GM19395 (cell line): ENCODE results near the gene ICA1.
"Not testable (repeated sequence)": the region's sequence is repeated elsewhere in the genome, so short reads cannot be mapped to it uniquely, and the experiment has no call there.

Experiments
- ATAC-seq: cut with Tn5 transposase; IDR thresholded peaks from one replicate; pipeline ENCODE4 v1.9.1; 2021; ENCODE audit warnings: mild to moderate bottlenecking, moderate library complexity; ENCODE audit not compliant: unreplicated experiment

The ICA1 gene

DNA sequence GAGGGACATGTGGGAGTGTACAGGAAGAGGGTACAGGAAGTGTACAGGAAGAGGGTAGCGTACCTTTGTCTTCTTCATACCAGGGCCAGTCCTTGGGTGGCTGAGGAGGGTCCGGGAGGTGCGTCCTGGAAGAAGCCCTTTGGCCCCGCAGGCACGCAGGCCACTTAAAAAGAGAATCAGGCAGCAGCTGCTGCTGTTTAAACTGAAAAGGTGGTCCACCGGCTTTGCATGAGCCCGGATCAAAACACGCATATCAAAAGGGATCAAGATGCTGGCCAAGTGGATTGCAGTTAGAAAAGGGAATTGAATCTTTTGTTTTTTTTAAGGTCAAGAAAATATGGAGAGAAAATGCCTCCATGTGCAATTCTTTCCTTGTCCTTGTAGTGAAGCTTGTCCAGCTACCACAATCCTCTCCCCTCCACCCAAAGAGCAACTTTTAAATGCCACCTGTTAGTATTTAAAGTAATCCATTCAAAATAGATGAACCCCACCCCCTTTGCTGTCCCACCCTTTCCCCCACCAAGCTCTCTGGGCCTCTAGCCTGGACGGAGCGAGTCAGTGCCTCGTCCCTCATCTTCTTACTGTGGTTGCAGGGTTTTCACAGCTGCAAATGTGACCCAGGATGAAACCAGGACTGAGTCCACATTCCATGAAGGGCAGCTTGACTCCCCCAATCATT is 150.5 kb downstream of the ICA1 start:
- no peak for ATAC-seq

DNA sequence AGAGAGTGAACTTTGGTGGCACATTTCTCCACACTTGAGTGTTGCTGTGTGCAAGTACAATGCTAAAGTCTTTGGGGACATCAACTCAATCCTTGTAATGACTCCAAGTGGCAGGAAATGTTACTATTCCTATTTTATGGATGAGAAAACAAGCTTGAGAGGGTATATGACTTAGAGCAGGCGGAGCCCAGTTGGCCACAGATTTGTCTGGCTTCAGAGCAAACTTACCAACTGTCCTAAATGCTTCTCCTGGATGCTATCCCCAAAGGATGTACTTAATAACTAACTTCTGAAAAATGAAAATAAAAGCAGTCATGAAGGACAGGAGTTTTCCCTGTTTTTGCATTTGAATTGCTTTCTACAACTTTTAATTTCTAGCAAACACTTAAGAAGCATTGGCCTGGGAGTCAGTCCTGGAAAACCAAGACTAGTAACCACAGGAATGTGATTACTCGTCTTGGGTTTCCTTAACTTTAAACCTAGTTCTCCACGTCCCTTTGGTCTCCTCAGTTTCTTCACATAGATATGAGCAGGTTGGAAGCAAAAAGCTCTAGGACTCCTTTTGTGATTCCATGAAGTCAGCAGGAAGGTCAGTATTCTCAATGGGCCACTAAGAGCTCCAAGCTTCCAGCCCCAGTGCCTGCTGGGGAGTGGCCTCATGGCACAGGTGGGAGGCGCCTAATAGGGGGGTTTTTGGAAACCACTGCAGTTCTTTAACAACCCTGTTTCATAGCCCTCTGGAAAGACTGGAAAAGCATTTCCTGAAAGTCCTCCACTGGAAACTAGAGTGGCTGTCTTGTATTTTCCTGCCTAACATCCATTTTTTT is 152.6 kb downstream of the ICA1 start:
- no peak for ATAC-seq

DNA sequence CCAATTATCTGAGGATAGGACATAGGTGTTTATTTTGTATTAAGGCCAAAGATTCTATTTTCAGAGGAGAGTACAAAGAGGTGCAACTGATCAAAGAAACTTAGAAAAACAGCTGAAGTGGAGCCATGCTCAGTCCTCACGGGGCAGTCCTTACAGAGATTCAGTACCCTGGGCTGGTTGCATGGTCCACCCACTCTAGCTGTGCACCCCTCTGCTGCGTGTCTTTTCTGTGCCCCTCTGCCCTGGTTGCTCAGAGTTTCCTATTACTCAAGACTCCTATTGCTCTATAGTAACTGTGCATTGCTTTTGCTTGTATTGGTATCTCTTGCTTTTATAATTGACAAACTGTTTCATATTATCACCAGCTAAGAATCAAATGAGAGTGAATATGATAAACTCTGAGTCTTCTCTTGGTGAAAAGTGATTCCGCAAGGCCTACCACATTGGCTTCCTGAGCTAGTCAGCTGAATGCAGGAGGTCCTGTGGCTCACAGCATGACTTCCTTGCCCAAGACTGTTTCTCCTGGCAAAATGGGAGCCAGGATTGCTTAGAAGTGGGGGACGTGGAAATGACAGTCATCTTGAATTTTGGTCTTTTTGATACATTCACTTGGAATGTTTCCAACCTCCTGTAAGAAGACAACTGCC is 156.4 kb downstream of the ICA1 start:
- no peak for ATAC-seq

- no peak for ATAC-seq
Measured at GRCh38 chr7:8103282-8103681, 158.7 kb downstream of the ICA1 start.

- ATAC-seq, result not testable (repeated sequence)
Measured at GRCh38 chr7:8101292-8101691, 160.7 kb downstream of the ICA1 start.

DNA sequence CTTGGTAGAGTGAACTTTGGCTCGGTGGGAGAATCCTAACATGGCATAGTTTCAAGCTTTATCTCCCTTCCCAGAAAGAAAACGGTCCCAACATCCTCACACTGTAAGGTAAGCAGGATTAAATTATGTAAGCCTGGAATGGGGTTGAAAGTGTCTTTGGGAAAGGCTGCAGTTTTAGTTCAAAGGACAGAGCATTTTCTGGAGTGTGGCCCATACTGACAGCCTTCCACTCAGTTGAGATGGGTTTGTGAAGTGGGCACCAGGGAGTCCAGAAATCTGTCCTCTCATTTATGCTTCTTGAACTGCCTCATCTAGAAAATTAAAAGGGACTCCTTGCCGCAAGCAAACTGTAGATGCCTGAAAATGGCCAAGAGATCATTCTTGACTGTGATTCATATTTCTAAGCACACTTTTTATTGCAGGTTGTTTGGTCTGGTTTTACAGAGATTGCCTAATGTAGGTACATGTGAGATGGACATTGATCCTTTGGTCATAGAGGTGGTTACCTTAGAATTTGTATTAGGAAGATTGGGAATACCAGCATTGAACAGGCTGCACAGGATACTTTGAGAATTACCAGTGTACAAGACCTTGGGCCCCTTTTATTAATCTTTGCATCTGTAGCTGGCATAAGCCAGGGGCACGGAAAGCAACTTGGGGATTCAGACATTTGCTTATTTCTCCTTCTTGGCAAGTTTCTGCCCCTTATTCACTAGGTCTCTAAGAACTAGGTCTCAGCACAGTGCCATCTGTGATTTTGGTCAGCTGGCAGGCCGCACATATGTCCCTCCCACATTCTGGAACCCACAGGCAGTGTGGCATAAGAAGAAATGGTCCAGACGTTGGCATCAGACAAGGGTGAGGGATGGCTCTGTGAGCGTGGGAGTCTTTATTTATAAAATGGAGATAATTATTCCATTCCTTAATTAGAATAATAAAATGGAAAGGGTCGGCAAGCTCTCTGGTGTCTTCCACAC is 167.5 kb downstream of the ICA1 start:
- ATAC-seq, result no peak

- no peak for ATAC-seq
Measured at GRCh38 chr7:8092140-8092539, 169.8 kb downstream of the ICA1 start.

- no peak for ATAC-seq
Measured at GRCh38 chr7:8089036-8089780, 172.8 kb downstream of the ICA1 start.

- ATAC-seq, result no peak
Measured at GRCh38 chr7:8086239-8086638, 175.7 kb downstream of the ICA1 start.

DNA sequence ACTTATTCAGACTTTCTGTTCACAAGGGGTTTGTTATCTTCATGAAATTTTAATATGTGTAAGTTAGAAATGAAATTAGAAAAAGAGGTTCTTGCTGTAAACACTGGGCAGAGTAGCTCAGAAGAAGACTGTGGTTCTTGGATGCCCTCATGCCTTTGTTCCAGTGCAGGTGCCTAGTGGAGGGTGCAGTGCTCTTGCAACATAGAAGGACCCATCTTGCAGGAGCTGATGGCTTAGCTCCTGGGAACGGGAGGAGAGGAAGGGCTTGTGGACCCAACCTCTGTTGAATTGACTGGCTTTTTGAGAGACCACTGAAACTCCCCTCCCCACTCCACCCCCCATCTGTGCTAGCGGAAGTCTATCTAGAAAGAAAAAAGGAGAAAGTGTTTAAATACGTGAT is 176.5 kb downstream of the ICA1 start:
- no peak for ATAC-seq

DNA sequence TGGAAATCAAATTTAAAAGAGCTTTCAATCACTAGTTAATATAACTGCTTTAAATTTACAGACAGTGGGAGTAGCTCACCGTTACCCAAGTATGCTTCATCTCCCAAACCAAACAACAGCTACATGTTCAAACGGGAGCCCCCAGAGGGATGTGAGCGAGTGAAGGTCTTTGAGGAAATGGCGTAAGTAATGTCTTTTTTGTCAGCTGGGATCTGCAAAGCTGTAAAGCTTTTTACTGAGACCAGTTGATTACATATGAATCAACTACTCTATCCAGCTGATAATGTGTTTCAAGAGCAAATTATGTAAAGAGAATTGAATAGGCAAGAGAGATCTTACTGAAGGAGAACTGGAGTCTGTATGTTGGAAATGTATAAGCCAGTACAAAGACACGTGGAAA is 177.1 kb downstream of the ICA1 start:
- ATAC-seq, result no peak

GRCh38 chr7:8082762-8083161 is 179.2 kb downstream of the ICA1 start:
- no peak for ATAC-seq

DNA sequence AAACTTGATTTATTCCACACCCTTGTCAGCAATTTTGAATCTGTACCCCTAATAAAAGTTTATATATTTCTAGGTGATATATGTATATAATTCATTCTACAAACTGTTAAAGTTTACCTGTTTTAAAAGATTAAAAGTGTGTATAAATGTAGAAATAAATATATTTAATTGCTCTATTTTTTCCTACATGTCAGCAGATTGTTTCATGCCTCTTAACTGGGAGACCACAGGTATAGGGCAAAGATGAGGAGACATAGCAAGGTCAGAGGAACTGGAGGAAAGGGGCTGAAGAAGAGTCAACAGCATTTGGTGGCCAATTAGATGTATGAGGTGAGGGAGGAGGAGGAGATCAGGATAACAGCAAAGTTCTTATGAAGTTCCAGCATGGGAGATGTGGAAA is 183.5 kb downstream of the ICA1 start:
- ATAC-seq, result no peak

DNA sequence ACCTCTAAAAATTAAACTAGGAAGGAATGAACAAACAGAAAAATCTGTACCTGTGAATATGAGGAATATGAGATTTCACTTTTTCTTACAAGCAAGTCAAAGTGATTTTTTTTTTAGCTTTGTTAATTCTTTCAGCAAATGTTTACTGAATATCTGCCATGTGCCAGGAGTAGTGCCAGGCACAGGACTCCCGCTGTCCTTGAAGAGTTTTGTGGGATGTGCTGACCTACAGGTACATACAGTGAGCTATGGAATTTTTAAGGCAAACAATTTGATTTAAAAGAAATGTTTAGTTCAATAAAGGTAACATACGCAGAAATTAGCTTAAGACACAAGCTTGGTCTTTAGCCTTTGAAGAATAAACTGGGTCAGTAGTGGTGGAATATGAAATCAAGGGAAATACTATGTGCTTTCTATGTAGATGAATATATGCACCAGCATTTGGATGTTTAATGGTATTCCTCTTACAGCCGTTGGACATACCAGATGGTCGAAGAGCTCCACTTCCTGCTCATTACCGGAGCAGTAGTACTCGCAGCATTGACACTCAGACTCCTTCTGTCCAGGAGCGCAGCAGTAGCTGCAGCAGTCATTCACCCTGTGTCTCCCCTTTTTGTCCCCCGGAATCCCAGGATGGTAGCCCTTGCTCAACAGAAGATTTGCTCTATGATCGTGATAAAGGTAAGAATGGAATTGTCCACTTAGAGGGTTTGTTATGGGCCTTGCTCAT is 191.4 kb downstream of the ICA1 start:
- ATAC-seq, result no peak

GRCh38 chr7:8068892-8069686 is 192.9 kb downstream of the ICA1 start:
- ATAC-seq, result no peak

GRCh38 chr7:8065356-8065813 is 196.6 kb downstream of the ICA1 start:
- no peak for ATAC-seq

DNA sequence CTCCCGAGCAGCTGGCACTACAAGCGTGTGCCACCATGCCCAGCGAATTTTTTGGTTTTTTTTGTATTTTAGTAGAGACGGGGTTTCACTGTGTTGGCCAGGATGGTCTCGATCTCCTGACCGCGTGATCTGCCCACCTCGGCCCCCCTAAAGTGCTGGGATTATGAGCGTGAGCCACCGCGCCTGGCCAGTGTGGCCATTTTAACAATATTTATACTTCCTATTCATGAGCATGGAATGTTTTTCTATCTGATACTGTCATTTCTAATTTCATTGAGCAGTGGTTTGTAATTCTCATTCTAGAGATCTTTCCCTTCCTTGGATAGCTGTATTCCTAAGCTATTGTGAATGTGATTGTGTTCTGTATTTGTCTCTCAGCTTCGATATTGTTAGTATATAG is 197.1 kb downstream of the ICA1 start:
- no peak for ATAC-seq

DNA sequence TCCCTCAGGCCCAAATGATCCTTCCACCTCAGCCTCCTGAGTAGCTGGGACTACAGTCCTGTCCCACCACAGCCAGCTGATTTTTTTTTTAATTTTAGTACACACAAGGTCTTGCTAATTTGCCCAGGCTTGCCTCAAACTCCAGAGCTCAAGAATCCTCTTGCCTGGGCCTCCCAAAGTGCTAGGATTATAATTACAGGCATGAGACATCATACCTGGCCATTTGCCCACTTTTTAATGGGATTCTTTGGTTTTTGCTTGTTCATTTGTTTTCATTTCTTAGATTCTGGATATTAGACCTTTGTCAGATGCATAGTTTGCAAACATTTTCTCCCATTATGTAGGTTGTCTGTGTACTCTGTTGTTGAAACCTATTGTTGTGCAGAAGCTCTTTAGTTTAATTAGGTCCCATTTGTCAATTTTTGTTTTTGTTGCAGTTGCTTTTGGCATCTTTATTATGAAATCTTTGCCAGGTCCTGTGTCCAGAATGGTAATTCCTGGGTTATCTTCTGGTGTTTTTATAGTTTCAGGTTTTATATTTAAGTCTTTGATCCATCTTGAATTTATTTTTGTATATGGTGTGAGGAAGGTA is 198.2 kb downstream of the ICA1 start:
- ATAC-seq, result no peak
